ENCODE measurements around the gene GAS2L1.
A peak's percentile ranks its signal among the peaks of the same experiment; 100 is the strongest.

The GAS2L1 gene

DNA sequence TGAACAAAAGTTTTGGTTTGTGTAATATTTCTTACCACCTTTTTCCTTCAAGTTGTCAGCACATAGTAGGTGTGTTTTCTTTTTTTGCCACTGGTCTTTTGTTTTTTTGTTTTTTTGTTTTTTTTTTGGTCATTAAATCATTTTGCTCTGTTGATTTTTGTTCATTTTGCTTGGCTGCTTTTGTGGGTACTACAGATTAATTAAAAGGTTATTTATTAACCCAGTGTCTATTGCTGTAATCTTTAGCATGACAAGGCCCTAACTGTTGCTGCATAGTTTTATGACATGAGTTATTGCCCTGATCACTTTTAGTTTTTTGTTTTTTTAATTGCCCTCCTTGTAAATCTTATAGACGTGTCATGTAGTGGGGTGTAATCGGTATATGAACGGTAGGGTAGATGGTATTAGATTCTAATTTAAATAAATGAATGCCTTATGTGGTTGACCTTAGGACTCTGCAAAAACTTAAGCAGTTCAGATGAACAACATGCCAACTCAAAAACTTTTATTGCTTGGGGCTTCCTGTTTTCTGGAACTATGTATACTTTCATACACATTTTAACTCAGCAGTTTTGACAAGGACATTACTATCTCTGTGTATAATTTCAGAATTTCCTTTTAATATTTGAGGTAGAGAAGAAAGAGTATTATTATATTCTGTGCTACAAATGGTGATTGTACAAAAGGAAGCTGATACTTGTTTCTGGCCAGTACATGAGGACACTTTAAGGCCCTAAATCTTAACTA, 30.5 kb upstream of the GAS2L1 start:
- no peak for DNase-seq

- no peak for DNase-seq
Measured at GRCh38 chr22:29277927-29278326, 28.5 kb upstream of the GAS2L1 start.

DNA sequence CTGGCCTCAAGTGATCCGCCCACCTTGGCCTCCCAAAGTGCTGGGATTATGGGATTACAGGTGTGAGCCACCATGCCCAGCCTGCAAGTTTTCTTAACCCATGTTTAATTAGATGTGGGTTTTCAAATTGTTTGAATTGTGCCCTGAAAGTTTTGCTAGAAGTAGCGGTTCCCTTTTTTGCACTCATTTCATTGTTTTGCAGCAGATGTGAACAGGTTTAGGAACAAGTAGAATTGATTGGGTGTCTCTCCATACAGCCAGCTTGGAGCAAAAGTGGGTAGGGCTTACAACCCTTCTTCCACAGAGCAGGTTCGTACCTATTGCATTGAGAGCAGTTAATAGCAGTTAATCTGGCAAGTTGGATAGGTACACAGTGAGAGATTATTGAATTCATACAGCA, 22.3 kb upstream of the GAS2L1 start:
- DNase-seq: no peak

DNA sequence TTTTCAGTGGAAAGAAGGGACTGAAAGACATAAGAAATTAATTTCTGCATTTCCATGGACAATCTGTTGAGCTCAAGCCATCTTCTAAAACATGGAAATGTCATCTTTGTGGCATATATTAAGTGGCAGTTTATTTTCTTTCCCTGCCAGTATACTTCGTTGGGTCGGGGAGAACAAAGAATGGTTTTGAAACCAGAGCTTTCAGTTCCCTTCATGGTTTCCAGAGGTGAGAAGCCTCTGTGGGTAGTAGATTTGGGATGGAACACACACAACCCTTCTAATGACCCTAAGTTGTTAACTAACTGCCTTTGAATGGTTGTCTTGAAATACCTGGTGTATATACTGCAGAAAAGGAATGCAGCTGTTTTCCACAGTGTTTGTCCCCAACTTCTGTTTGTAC, 17.6 kb upstream of the GAS2L1 start:
- DNase-seq: no peak

GRCh38 chr22:29290061-29290460, 16.4 kb upstream of the GAS2L1 start:
- no peak for DNase-seq

GRCh38 chr22:29291215-29291614, 15.2 kb upstream of the GAS2L1 start:
- DNase-seq: no peak

GRCh38 chr22:29292379-29292778, 14.1 kb upstream of the GAS2L1 start:
- DNase-seq: no peak

GRCh38 chr22:29298641-29299040, 7.8 kb upstream of the GAS2L1 start:
- DNase-seq: no peak

DNA sequence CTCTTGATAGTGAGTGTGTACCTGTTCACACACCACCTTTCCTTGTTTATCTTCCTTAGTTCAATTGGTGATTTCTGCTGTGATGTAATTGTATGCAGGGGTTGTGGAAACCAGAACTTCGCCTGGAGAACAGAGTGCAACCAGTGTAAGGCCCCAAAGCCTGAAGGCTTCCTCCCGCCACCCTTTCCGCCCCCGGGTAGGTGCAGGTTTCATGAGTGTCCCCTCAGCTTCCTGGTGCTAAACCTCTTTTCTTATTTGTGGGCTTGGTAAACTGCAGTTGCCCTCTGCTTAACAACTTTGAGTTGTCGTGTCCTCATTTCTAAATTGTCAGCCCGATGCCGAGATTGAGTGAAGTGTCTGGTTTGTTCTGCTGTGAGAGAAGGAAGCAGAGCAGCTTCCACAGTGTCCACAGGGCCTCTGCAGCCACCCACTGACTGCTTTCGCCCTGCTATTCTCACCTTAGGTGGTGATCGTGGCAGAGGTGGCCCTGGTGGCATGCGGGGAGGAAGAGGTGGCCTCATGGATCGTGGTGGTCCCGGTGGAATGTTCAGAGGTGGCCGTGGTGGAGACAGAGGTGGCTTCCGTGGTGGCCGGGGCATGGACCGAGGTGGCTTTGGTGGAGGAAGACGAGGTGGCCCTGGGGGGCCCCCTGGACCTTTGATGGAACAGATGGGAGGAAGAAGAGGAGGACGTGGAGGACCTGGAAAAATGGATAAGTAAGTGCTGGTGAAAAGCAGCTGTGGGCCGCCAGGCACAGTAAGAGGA, 7.1 kb upstream of the GAS2L1 start:
- DNase-seq: no peak

DNA sequence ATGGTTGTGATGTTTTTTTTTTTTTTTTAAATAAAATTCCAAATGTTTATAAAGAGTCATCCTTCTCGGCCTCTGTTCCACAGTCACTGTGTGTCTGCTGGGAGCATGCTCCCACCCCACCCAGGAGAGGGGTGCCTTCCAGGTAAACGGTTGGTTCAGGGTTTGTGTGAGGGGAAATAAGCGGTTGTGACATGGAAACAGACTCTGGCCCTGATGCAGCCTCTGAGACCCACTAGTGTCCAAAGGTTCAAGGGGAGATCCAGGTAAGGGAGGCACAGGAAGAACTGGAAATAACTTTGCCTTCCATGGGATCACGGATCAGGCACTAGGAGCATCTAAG, 6.0 kb upstream of the GAS2L1 start:
- no peak for DNase-seq

- no peak for DNase-seq
Measured at GRCh38 chr22:29300807-29301601, 5.4 kb upstream of the GAS2L1 start.

GRCh38 chr22:29301716-29302401, 4.6 kb upstream of the GAS2L1 start:
- DNase-seq: no peak

GRCh38 chr22:29302402-29302680, 4.1 kb upstream of the GAS2L1 start:
- DNase-seq: no peak

GRCh38 chr22:29302681-29303465, 3.6 kb upstream of the GAS2L1 start:
- DNase-seq: no peak

DNA sequence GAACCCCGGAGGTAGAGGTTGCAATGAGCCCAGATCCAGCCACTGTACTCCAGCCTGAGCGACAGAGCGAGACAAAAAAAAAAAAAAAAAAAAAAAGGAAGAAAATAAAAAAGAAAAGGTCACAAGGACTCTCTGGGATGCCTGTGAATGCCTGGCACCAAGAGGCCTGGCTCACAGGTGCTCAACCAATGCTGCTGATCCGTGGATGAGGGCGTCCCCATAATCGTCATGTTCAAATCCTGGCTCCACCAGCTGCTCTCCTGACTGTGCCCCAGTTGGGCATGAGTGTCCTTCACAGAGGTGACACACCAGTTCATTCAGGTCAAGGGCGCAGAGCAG, 645 bp upstream of the GAS2L1 start:
- no peak for DNase-seq

DNA sequence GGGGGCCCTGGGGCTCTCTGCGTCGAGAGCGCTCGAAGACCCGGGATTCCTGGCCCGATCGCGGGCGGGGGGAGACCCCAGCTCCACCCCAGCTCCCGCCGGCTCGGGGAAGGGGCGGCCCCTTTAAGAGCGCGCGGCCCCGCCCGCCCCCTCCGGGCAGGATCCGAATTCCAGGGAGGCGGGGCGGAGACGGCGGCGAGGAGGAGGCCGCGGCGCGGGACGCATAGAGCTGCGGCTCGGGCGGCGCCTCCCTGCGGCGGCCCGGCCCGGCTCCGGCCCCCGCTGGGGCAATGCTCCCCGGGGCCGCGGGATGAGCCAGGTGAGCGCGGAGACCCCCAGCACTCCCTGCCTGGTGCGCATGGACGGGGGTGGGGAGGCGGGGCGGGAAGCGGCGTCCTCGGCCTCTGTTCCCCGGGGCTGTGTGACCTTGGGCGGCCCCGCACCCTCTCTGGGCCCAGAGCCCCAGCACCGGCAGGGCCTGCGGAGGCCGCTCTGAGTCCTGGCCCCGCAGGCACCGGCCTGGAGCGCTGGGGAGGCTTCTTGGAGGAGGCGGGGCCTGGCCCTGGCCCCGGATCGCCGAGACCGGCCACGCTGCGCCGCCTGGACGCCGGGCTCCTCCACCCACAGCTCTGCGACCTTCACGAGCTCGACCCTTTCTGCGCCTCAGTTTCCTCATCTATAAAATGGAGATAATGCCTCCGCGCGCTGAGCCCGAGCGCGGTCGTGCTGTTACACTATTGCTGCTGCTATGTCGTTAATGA, 565 bp downstream of the GAS2L1 start:
- peak in 1 of 2 donors; percentile 17 for DNase-seq

- DNase-seq: no peak
Measured at GRCh38 chr22:29307596-29308147, 1.2 kb downstream of the GAS2L1 start.

DNA sequence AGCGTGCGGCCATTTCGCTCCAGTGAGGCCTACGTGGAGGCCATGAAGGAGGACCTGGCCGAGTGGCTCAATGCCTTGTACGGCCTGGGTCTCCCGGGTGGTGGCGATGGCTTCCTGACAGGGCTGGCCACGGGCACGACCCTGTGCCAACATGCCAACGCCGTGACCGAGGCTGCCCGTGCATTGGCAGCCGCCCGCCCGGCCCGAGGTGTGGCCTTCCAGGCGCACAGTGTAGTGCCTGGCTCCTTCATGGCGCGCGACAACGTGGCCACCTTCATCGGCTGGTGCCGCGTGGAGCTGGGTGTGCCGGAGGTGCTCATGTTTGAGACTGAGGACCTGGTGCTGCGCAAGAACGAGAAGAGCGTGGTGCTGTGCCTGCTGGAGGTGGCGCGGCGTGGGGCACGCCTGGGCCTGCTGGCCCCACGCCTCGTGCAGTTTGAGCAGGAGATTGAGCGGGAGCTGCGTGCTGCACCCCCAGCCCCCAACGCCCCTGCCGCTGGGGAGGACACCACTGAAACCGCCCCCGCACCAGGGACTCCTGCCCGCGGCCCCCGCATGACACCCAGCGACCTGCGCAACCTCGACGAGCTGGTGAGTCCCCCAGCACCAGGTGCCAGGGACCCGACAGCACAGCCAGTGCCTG, 1.8 kb downstream of the GAS2L1 start:
- no peak for DNase-seq

GRCh38 chr22:29308791-29309262, 2.4 kb downstream of the GAS2L1 start:
- DNase-seq: peak in 1 of 2 donors; percentile 21

- no peak for DNase-seq
Measured at GRCh38 chr22:29309332-29310064, 3.0 kb downstream of the GAS2L1 start.

Data from CD4-positive, alpha-beta T cell treated with Interleukin-4 for 1 hour (primary cell).